Measurements from ENCODE around the gene TXNDC12.
A peak's percentile ranks its signal among the peaks of the same experiment; 100 is the strongest.
"Not testable (repeated sequence)": the region's sequence is repeated elsewhere in the genome, so short reads cannot be mapped to it uniquely, and the experiment has no call there.

The TXNDC12 gene

GRCh38 chr1:52055066-52055865 is at the start of gene TXNDC12:
Gene TXNDC12 (minus strand): TSS chr1:52055191. CDS start chr1:52055096, 95 bp downstream.
- DNase-seq (ENCODE audit: low read depth in 2 of 2) = peak in 1 of 2 donors; percentile 32

GRCh38 chr1:52102336-52103013 is 47.5 kb upstream of the TXNDC12 start:
- no peak for DNase-seq (ENCODE audit: low read depth in 2 of 2)

DNA sequence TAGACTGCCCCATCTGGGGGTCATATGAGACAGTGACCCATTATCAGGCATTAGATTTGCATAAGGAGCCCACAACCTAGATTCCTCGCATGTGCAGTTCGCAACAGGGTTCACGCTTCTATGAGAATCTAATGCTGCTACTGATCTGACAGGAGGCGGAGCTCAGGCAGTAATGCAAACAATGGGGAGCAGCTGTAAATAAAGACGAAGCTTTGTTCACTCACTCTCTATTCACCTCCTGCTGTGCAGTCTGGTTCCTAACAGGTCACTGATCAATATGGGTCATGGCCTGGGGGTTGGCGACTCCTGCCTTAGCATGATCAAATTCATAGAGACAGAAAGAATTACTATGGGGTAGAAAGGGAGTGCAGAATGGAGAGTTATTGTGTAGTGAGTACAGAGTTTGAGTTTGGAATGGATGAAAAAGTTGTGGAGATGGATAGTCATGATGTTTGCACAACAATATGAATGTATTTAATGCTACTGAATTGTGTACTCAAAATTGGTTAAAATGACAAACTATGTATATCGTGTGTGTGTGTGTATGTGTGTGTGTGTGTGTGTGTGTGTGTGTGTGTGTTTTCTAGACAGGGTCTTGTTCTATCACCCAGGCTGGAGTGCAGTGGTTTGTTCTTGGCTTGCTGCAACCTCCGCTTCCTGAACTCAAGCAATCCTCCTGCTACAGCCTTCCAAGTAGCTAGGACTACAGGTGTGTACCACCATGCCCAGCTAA is 43.3 kb upstream of the TXNDC12 start:
- no peak for DNase-seq (ENCODE audit: low read depth in 2 of 2)

DNA sequence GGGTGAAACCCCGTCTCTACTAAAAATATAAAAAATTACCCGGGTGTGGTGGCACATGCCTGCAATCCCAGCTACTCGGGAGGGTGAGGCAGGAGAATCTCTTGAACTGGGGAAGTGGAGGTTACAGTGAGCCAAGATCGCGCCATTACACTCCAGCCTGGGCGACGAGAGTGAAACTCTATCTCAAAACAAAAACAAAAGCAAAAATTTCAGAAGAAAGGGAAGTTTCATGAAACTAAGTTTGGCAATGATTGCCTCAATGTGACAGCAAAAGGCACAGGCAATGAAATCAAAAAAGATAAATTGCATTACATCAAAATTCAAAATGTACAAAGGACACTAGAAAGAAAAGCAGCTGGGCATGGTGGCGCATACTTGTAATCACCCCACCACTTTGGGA is 41.2 kb upstream of the TXNDC12 start:
- no peak for DNase-seq (ENCODE audit: low read depth in 2 of 2)

DNA sequence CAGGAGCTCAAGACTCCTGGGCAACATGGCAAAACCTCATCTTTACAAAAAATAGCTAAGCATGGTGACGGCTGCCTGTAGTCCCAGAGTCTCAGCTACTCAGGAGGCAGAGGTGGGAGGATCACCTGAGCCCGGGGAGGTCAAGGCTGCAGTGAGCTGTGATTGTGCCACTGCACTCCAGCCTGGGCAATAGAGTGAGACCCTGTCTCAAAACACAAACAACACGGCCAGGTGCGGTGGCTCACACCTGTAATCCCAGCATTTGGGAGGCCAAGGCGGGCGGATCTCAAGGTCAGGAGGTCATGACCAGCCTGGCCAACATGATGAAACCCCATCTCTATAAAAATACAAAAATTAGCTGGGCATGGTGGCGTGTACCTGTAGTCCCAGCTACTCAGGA is 39.3 kb upstream of the TXNDC12 start:
- not testable (repeated sequence) for DNase-seq (ENCODE audit: low read depth in 2 of 2)

- not testable (repeated sequence) for DNase-seq (ENCODE audit: low read depth in 2 of 2)
These were observed 32.9 kb upstream of the TXNDC12 start for GRCh38 chr1:52087892-52088291.

- no peak for DNase-seq (ENCODE audit: low read depth in 2 of 2)
These were observed 25.0 kb upstream of the TXNDC12 start for GRCh38 chr1:52080014-52080415.

DNA sequence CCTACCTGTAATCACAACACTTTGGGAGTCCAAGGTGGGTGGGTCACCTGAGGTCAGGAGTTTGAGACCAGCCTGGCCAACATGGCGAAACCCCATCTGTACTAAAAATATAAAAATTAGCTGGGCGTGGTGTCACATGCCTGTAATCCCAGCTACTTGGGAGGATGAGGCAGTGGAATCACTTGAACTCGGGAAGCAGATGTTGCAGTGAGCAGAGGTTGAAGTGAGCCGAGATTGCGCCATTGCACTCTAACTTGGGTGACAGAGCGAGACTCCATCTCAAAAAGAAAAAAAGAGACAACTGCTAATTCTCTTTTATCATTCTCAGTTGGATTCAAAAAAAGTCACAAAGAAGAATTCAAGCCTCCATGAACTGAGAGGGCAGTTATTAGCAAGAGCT is 22.3 kb upstream of the TXNDC12 start:
- DNase-seq (ENCODE audit: low read depth in 2 of 2) = not testable (repeated sequence)

DNA sequence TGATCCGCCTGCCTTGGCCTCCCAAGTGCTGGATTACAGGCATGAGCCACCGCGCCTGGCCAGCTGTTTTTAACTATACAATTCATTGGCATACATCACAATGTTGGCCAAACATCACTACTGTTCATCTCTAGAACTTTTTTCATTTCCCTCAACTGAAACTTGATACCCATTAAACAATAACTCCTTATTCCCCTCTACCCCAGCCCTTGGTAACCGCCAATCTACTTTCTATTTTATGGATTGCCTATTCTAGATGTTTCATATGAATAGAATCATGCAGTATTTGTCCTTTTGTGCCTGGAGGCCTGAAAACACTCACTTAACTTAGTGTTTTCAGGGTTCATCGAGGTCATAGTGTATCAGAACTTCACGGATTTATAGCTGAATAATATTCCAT is 17.3 kb upstream of the TXNDC12 start:
- DNase-seq (ENCODE audit: low read depth in 2 of 2) = no peak

- DNase-seq (ENCODE audit: low read depth in 2 of 2) = no peak
These were observed 15.7 kb upstream of the TXNDC12 start for GRCh38 chr1:52070704-52071103.

DNA sequence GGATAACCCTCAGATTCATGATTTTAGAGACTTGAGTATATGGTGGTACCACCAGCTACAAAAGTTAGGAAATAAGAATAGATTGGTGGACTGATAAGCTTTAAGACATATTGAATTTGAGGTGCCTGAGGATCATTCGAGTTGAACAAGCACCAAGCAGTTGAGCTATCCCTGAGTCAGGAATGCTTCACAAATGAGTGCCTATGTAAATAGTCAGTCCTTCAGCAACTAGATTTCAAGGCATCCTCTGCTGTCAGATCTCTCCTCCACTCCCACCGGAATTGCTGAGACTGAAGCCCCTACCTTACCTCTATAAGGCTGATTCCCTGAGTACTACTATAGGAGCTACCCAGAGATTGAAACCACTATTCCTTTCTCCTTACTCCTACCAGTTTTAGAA is 8.2 kb upstream of the TXNDC12 start:
- DNase-seq (ENCODE audit: low read depth in 2 of 2) = no peak

GRCh38 chr1:52060822-52061221 is 5.8 kb upstream of the TXNDC12 start:
- DNase-seq (ENCODE audit: low read depth in 2 of 2) = no peak

GRCh38 chr1:52059888-52060287 is 4.9 kb upstream of the TXNDC12 start:
- no peak for DNase-seq (ENCODE audit: low read depth in 2 of 2)

DNA sequence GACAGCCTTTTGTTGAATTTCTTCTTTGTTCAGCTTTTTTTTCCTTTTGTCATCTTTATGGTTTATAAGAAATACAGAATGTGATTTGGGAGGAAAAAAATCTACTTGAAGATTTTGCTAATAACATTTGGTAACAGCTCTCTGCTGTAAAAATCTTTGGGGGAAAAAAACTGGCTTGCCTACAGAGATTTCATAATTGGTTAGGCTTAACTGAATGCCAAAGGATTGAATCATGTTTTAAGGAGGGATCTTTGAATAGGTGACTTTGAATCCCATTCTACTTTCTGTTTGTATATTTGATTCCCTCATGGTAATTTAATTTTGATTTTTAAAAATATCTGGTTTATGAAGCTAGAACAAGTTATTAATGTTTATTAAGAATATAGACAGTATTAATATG is 4.3 kb upstream of the TXNDC12 start:
- no peak for DNase-seq (ENCODE audit: low read depth in 2 of 2)

- DNase-seq (ENCODE audit: low read depth in 2 of 2) = no peak
These were observed 3.0 kb upstream of the TXNDC12 start for GRCh38 chr1:52057876-52058415.

DNA sequence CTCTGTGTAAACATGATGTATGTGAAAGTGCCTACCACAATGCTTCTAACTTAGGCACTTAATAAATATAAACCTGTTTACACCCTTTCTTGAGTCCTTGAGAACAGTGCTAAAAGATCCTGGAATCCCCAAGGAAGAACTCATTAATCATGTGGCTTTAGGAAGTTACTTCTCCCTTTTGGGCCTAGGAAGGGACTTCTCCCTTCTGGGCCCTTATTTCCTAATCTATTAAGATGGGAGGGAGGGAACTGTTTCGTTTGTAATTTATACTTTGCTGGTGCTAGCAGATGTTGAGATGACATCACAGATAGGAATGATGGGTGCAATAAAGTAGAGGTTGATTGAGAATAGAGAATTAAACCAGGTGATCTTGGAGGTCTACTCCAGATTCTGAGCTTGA is 2.3 kb upstream of the TXNDC12 start:
- no peak for DNase-seq (ENCODE audit: low read depth in 2 of 2)

DNA sequence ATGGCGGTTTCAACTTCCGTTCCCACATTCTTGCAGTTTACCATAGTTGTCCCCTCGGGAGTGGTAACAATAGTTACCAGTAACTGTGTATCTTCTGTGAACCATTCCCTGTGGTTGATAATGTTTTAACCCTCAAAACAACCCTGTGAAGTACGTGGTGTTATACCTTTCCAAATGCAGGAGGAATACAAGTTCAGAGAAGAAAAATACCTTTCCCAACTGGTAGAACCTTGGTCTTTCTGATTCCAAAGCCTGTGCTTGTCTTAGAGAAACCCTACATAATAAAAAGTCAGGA is 1.9 kb upstream of the TXNDC12 start:
- no peak for DNase-seq (ENCODE audit: low read depth in 2 of 2)

- DNase-seq (ENCODE audit: low read depth in 2 of 2) = peak; percentile 78 to 80
These were observed 1.4 kb upstream of the TXNDC12 start, which contains the start of gene BTF3L4 for GRCh38 chr1:52056163-52056936. Gene BTF3L4 (plus strand): TSS chr1:52056295. CDS start chr1:52059848, 3,553 bp downstream.

- DNase-seq (ENCODE audit: low read depth in 2 of 2) = no peak
These were observed 823 bp upstream of the TXNDC12 start for GRCh38 chr1:52055866-52056162.

DNA sequence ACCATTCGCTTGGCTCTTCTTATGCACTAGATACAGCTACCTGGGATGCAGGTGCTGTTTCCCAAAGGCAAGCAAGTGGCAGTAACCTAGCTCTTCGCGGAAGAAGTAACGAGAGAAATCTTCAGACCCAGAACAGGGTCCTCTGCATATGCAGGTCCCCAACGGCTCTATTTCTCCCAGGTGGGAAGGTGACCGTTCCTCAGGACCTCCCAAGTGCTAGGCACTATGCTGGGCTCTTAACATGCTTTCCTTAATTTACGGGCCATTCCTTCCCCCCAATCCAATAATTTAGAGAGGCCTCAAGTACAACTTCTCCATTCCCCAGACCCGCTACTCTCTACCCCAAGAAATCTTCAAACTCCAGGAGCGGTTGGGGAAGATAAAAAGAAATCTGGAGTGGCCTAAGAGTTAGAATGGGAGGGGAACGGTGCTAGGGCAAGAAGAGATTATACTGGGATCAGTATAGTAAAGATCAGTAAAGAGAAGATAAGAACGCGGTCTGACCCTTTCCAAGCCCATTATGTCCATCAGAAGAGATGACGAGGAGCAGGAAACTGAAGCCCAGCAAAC is 410 bp downstream of the TXNDC12 start:
- no peak for DNase-seq (ENCODE audit: low read depth in 2 of 2)

DNA sequence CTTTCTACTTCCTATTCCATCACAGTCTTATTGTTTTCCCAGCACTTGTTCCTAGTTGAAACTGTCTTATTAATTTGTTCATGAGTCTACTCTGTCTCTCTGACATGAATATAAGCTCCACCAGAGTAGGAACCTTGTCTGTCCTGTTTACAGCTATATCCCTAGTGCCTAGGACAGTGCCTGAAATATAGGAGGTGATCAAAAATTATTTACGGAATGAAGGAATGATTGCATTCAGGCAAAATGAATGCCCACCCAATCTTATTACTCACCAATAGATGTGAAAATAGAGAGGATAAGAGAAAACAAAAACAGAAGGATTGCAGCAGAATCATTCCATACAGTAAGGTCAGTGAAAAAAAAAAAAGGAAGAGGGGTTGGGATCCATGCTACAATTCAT is 1.1 kb downstream of the TXNDC12 start:
- no peak for DNase-seq (ENCODE audit: low read depth in 2 of 2)

Data from stimulated activated CD8-positive, alpha-beta memory T cell treated with anti-CD3 and anti-CD28 coated beads, Interleukin-7, amount 100 ng/mL, for 1 hour (primary cell).